GM21381 (cell line): Measurements from ENCODE around the gene MYD88.
"Not testable (repeated sequence)": the region's sequence is repeated elsewhere in the genome, so short reads cannot be mapped to it uniquely, and the experiment has no call there.

Experiments used
- ATAC-seq: cut with Tn5 transposase; IDR thresholded peaks from one replicate; pipeline ENCODE4 v1.9.1; 2021; ENCODE audit warnings: mild to moderate bottlenecking, moderate library complexity; ENCODE audit not compliant: unreplicated experiment

MYD88 gene

DNA sequence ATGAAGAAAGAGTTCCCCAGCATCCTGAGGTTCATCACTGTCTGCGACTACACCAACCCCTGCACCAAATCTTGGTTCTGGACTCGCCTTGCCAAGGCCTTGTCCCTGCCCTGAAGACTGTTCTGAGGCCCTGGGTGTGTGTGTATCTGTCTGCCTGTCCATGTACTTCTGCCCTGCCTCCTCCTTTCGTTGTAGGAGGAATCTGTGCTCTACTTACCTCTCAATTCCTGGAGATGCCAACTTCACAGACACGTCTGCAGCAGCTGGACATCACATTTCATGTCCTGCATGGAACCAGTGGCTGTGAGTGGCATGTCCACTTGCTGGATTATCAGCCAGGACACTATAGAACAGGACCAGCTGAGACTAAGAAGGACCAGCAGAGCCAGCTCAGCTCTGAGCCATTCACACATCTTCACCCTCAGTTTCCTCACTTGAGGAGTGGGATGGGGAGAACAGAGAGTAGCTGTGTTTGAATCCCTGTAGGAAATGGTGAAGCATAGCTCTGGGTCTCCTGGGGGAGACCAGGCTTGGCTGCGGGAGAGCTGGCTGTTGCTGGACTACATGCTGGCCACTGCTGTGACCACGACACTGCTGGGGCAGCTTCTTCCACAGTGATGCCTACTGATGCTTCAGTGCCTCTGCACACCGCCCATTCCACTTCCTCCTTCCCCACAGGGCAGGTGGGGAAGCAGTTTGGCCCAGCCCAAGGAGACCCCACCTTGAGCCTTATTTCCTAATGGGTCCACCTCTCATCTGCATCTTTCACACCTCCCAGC, 2.9 kb downstream of the MYD88 start:
- ATAC-seq = no peak

DNA sequence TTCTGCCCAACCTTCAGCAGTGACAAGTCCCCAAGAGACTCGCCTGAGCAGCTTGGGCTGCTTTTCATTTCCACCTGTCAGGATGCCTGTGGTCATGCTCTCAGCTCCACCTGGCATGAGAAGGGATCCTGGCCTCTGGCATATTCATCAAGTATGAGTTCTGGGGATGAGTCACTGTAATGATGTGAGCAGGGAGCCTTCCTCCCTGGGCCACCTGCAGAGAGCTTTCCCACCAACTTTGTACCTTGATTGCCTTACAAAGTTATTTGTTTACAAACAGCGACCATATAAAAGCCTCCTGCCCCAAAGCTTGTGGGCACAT, 3.5 kb downstream of the MYD88 start:
- ATAC-seq = no peak

DNA sequence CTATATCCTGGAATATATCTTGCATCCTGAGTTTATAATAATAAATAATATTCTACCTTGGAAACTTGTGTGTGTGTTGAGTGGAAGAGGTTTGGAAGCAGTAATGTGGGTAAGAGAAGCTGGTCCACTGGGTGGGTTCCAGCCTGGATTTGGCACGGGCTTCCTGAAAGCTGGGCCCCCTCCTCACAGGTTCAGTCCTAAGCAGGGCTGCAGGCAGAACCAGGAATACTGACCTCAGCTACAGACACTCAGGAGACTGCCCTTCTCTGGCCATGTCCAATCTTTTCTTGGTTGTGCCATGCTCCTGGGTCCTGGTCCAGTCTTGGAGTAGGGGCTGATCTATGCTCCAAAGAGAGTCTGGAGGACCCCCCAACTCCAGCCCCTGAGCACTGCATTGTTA, 4.5 kb downstream of the MYD88 start:
- ATAC-seq = no peak

DNA sequence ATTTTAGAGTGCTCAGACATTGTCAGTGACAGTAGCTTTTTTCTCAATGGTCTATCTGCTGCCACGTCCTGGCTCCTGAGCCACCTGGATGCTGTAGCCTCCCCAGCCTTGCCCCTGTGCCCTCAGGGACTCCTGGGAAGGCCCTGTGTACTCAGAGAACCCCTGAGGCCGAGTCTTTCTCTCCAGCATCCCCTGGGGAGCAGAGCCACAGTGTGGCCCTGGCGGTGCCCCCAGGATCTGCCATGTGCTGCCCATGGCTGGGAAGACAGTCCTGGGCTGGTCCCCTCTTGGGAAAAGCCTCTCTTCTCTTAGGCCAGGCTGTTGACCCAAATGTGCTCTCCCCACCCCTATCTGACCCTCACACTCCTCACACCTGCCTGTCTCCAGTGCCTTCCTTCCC, 5.0 kb downstream of the MYD88 start:
- no peak for ATAC-seq

DNA sequence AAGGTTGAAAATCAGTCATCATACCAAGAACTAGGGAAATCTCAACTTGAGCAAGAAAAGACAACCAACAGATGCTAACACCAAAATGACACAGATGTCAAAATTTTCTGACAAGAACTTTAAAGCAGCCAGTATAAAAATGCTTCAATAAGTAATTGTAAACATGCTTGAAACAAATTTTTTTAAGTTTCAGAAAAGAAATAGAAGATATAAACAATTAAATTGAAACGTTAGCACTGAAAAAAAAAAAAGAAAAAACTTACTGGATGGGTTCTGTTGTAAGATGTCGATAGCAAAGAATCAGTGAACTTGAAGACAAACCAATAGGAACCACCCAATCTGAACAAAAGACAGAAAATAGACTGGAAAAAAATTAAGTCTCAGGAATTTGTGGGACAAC, 8.0 kb downstream of the MYD88 start:
- ATAC-seq = no peak

DNA sequence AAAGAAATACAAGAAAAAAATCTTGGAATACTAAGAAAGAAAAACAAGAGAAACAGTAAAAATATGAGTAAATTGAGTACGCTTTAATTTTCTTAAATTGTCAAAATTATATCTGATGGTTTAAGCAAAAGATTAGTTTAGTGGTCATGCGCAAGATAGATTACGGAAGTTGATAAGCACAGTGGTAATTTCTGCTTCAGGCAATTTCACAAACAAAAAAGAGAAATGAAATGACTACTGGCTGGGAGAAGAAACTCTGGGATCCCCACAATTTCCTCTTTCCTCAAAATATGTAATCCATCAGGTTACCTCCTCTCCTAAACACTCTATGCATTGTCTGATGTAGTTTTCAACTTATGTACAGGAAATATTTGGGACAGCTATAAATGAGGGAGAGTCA, 9.0 kb downstream of the MYD88 start:
- no peak for ATAC-seq

DNA sequence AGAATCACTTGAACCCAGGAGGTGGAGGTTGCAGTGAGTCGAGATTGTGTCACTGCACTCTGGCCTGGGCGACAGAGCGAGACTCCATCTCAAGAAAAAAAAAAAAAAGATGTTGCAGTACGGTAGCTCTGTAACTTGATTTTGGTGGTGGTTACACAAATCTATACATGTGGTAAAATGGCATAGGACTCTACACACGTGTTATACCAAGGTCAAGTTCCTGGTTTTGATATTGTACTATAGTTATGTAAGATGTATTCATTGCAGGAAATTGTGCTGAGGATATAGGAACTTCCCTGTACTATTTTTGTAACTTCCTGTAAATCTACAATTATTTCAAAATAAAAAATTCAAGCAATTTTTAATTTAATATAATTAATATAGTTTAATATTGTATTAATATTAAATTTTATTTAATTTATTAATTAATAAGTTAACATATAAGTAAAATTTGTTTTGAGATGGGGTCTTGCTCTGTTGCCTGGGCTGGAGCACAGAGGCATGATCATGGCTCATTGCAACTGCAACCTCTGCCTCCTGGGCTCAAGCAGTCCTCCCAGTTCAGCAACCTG, 9.9 kb downstream of the MYD88 start:
- no peak for ATAC-seq

DNA sequence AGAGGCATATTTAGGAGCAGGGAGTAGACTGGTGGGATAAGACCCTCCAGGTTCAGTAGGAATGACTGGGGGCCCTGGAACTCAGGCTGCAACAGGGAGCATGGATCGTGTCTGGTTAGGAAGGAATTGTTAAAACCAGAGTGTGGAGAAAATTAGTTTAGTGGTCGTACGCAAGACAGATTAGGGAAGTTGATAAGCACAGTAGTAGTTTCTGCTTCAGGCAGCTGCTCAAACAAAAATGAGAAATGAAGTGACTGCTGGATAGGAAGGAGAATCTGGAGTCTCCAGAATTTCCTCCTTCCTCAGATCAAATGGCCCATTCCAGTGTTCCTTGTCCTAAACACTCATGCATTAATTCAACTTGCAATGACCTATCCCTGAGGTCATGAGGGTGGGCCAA, 11.2 kb downstream of the MYD88 start:
- no peak for ATAC-seq

DNA sequence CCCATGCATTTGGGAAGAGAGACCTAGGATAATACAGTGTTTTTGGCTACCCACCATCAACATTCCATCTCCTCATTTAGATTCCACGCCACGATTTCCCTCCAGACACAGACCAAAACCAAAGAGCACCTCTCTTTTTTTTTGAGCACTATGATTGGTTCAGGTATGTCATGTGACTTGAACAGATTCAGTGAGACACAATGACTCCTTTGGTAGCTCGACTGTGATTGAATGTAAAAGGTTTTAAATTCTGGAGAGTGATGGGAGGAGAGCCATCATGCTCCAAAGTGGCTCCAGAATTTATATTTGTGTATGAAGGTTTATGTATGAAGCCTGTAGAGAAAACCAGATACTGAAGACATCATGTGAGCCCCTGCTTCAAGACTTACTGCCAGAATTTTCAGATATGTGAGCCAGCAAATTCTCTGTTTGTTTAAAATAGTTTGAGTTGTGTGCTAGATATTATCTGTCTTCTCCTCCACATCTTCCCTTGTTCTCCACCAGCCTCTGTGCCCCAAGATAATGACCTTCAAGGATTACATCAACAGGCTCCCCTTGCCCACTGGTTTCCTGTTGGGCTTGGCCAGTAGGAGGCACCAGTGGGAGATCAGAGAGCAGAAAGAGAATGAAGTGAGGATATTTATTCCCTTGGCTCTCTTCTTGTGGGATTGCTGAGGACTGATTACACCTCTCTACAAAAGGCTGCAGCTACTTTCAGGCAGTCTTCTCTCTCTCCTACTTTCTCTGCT, 12.5 kb downstream of the MYD88 start:
- ATAC-seq = no peak

DNA sequence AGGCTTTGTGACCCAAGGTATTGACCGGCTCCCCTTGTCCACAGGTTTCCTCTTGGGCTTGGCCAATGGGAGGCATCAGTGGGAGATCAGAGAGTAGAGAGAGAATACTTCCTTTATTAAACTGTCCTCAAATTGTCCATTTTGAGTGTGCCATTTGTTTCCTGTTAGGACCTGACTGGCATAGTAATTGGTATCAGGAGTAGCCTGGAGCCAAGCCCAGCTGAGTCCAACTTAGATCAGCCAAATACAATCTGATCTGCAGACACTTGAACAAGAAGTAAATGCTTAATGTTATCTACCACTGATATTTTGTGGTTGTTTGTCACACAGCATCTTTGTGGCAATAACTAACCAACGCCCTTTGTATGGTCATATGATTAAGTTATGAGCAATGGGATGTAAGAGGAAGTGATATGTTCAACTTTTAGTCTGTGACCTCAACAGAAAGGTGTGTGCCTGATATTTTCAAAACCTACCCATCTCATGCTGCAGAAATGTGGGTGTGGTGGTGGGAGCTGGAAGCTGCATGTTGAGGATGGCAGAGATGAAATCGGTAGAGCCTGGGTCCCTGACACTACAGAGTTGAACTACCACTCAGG, 13.3 kb downstream of the MYD88 start:
- no peak for ATAC-seq

DNA sequence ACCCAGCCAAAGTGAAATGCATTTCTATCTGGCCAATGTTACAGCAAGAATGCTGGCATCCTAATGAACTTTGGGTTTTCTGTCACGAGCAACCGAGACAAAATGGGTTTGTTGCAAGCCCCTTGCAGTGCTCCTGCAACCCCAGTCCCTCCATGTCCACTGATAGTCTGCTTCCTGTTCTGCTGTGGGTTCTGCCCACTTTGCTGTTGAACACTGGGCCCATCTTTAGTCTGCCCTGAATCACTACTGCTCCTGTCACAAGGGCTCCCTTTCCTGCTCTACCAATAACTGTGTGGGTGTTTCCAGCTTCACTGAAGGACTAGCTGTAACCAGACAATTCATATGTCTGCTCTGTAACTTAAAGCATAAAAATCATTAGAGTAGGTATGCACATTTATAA, 14.1 kb downstream of the MYD88 start:
- ATAC-seq = no peak

DNA sequence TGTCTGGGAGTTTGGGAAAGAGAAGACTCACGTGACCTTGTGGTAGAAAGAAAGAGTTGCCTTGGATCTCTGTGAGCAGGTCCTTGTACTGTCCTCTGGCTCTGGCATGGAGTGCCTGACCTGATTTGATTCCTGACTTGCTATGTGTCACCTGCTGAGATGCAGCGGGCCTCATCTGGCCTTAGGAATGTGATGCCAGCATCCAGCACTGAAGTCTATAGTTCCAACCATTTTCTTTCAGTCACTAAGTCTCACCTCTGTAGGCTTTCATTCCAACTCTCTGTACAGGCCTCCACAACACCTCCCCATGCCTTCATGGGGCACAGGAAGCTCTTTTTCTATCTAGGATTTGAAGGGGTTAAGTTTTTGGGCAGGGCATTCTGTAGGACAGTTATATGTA, 14.8 kb downstream of the MYD88 start:
- no peak for ATAC-seq

DNA sequence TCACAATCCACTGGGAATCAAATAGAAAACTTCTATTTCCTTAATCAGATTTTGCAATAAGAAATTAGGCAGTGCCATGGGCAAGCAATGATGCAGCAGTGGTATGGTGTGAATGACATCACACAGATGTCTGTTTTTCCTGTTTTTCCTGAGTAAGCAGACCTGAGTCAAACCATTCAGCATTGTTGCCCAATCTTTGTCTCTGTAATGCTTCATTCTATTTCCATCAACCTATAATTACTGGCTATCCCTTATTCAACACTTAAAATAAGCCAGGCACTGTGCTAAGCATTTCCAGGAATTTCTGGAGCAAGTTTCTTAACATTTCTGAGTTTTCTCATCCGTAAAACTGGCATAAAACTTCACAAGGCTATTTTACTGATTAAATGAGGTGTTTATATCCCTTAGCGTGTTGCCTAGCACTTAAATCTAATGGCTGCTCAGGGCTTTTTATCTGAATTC, 15.6 kb downstream of the MYD88 start:
- no peak for ATAC-seq

DNA sequence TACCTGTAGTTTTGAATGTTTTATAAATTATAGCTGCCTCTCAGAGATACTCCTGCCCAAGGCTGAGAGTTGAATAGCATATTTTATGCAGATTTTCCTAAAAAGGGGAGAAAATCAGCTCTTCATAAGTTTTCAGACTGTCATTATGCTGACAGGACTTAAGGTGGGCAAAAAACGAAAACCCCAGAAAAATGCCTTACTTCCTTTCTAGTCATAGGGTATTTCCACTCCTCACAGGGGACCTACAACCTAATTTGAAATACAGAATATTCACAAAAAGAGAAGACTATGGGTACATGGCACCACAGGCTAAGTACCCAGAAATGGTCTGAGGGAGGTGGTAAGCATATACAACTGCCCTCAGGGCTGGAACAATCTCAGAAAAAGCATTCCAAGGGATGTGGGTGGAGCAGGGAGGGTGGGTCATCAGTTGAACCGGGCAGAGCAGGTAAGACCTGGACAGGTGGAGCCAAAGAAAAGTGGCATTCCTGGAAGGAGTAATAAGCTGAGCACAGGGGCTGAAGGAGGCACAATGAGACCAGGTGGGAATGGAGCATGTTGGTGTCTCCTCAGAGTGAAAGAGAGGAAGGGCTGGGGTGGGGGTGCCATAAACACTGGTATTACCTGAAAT, 16.3 kb downstream of the MYD88 start:
- ATAC-seq = no peak

DNA sequence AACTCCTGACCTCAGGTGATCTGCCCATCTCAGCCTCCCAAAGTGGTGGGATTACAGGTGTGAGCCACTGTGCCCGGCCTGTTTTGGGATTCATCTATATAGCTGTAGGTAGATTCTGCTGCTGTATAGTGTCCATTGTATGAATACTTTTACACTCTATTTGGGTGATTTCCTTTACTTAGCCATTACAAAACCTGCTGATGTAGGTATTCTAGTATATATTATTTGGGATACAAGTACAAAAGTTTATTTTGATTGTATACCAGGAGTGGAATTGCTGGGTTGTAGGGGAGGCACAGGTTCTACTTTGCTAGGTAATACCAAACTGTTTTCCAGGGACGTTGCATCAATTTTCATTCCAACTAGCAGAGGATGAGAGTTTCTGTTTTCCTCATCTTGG, 17.4 kb downstream of the MYD88 start:
- ATAC-seq = no peak

DNA sequence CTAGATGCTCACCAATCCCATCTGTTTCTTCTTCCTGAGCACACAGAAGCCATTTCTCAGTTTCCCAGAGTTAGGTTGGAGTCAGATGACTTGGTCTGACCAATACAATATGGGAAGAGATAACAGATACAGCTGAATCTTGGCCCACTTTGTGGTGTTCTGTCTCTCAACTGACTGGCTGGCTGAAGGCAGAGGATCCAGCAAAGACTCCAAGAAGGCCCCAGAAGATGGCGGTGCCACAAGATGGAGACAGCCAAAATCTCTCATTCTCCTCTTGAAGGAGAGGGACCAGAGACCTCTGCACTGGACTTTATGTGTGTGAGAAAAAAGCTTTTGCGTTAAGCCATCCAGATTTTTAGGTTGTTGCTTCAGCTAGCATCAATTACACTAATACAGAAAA, 18.7 kb downstream of the MYD88 start:
- ATAC-seq = no peak

DNA sequence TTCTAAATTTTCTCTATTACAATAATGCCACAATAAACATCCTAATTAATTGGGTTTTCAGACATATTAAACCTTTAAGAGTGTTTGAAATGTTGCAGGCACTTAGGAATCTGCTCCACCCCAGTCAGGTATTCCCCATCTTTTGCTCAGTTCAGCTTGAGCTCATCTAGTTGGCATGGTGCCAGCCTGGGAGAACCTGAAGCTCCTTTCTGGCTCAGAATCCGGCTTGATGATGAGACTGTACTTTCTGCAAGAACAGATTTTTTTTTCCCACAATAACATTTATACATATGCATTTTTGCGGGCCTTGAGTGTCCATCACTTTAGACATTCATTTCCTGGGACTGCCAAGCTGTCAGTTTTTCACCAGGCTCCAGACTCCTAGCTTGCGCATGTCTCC, 19.1 kb downstream of the MYD88 start:
- ATAC-seq = no peak

DNA sequence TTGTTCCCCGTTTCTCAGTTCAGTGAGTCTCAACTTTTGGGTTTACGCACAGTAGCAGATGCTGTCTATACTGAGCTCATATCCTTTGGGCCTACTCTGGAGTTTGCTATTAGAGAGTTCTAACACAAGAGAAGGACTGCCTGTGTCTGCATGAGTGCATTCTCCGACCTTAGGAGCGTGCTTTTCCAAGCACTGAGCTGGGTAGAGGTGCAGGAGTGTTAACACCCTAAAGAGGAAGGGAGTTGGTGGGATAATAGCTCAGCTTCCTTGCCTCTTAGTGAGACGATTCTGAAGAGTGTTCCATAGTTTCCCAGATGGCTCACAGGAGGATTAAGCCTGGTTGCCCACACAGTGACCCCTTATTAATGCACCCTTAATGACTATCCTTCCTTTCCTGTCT, 20.0 kb downstream of the MYD88 start:
- ATAC-seq = no peak

DNA sequence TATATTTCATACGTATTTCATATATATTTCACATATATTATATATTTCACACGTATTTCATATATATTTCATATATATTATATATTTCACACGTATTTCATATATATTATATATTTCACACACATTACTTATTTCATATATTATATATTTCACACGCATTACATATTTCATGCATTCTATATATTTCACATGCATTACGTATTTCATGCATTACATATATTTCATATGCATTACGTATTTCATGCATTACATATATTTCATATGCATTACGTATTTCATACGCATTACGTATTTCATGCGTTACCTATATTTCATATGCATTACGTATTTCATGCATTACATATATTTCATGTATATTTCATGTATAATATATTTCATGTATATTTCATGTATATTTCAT, 22.2 kb downstream of the MYD88 start:
- ATAC-seq = not testable (repeated sequence)

DNA sequence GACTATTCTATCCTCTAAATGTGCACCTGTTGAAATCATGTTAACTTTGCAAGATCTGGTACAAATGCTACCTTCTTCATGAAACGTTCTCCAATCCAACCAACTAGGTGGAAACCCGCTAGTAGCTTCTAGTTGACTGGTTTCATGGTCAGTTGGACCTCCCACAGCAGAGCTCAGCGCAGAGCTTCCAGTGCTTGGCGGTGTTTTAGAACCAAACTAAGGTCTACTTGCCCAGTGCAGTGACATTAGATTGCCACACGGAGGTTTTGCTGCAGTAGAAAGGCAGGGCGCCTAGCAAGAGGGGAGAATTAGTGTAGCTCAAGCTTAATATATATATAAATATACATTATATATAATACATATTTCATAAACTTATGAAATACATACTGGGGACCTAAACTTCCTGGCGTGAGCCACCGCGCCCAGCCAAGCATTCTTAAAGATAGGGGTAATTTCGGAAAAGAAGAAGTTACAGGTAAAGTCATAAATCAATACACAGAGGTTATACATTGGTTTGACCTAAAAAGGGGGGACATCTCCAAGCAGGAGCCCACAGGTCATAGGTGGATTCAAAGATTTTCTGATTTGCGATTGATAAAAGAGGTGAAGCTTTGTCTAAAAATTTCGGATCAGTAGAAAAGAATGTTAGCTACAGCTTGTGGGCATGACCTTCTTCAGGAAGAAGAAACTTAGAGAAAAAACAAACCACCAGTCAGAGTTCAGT, 24.8 kb downstream of the MYD88 start:
- no peak for ATAC-seq
